ENCODE measurements around the gene PRDX2. TPM values are rescaled to one million over a fixed set of nuclear protein-coding genes. Genes with fewer than 3 reads are reported as not detected.
A peak's percentile ranks its signal among the peaks of the same experiment; 100 is the strongest.

PRDX2 gene
- total and polyA plus RNA-seq, 2 experiments from 2014 or later = 346 to 465 TPM

GRCh38 chr19:12789904-12790619 lies 11.5 kb downstream of the PRDX2 start:
- peaks cover 3% of the 10 kb centered on the region; the same call in 2 of the 3 replicates for H3K9me3 Mint-ChIP-seq
- no peaks in the 10 kb centered on the region for H3K79me2 ChIP-seq (replicated peaks; ENCODE audit: insufficient read depth)
- peaks cover 46% of the 10 kb centered on the region for H3K27me3 Mint-ChIP-seq (ENCODE audit: insufficient read depth, low read depth, poor library complexity)
- H3K27ac ChIP-seq (ENCODE audit: low read depth) = peak overlapping the region; percentile 87
- peaks cover 34% of the 10 kb centered on the region for H3K4me1 ChIP-seq (ENCODE audit: insufficient read depth)
- peak overlapping the region; percentile 78 for H2AFZ ChIP-seq
- peak overlapping the region; percentile 83 for H3K4me3 ChIP-seq
- H3K4me3 Mint-ChIP-seq = peak overlapping the region; percentile 85
- H3F3A ChIP-seq (replicated peaks; ENCODE audit: low read depth) = peaks cover 29% of the 10 kb centered on the region; the same call in 1 of the 2 replicates
- H3K36me3 ChIP-seq (ENCODE audit: insufficient read depth) = no peaks in the 10 kb centered on the region
- H4K20me1 ChIP-seq (replicated peaks; ENCODE audit: insufficient read depth) = no peaks in the 10 kb centered on the region
- H3K9me2 ChIP-seq (ENCODE audit: insufficient read depth) = no peaks in the 10 kb centered on the region
- DNase-seq (ENCODE audit: low spot score) (peak; percentile 98), ATAC-seq (peak; percentile 44)
- no peak overlapping the region for H3K27ac Mint-ChIP-seq
- peak overlapping the region; percentile 96 for H3K4me2 ChIP-seq
- H3K27me3 ChIP-seq (ENCODE audit: insufficient read depth) = peaks cover 27% of the 10 kb centered on the region
- H3K4me1 Mint-ChIP-seq = peaks cover 27% of the 10 kb centered on the region
- TF ChIP-seq ZNF114 (CRISPR knock-in tag; IDR thresholded peaks at IDR 0.05) = no peak
- no peak for TF ChIP-seq REST (IDR thresholded peaks at IDR 0.05; ENCODE audit: unreplicated experiment)
- TF ChIP-seq CREB1 (CRISPR knock-in tag; IDR thresholded peaks at IDR 0.05; ENCODE audit: low read depth) = no peak
- TF ChIP-seq ETS1 (IDR thresholded peaks at IDR 0.05) = 0 out of 2 replicates have a peak, but pooled peaks have one; percentile 21
- no peak for TF ChIP-seq EZH2phosphoT487 (IDR thresholded peaks at IDR 0.05; ENCODE audit: unreplicated experiment)
- peak; percentile 50; the same call in 1 of the 2 replicates for TF ChIP-seq POLR2AphosphoS5 (IDR thresholded peaks at IDR 0.05; ENCODE audit: low read depth)
- no peak for TF ChIP-seq JUNB (IDR thresholded peaks at IDR 0.05; ENCODE audit: unreplicated experiment)
- peaks cover 3% of the 10 kb centered on the region; the same call in 1 of the 3 replicates for H3K36me3 Mint-ChIP-seq (ENCODE audit: low read depth)

GRCh38 chr19:12789098-12789903 lies 12.3 kb downstream of the PRDX2 start:
- H3K4me2 ChIP-seq = peak overlapping the region; percentile 96
- H4K20me1 ChIP-seq (replicated peaks; ENCODE audit: insufficient read depth) = no peaks in the 10 kb centered on the region
- H3K4me1 Mint-ChIP-seq = peaks cover 26% of the 10 kb centered on the region
- no peaks in the 10 kb centered on the region for H3K79me2 ChIP-seq (replicated peaks; ENCODE audit: insufficient read depth)
- H3K9me3 Mint-ChIP-seq = peaks cover 3% of the 10 kb centered on the region; the same call in 2 of the 3 replicates
- no peaks in the 10 kb centered on the region for H3K9me2 ChIP-seq (ENCODE audit: insufficient read depth)
- peaks cover 27% of the 10 kb centered on the region for H3K27me3 ChIP-seq (ENCODE audit: insufficient read depth)
- peak; percentile 54 for DNase-seq (ENCODE audit: low spot score)
- H3K27me3 Mint-ChIP-seq (ENCODE audit: insufficient read depth, low read depth, poor library complexity) = peaks cover 40% of the 10 kb centered on the region
- no peak for TF ChIP-seq ETS1 (IDR thresholded peaks at IDR 0.05)
- TF ChIP-seq EZH2 (IDR thresholded peaks at IDR 0.05; ENCODE audit: low read depth, unreplicated experiment) = peak; percentile 32
- no peak for TF ChIP-seq NANOG (IDR thresholded peaks at IDR 0.05; ENCODE audit: borderline replicate concordance)
- TF ChIP-seq CREB1 (CRISPR knock-in tag; IDR thresholded peaks at IDR 0.05; ENCODE audit: low read depth) = no peak
- TF ChIP-seq STAT1 (IDR thresholded peaks at IDR 0.05; ENCODE audit: unreplicated experiment) = no peak
- peak overlapping the region; percentile 85 for H3K27ac ChIP-seq (ENCODE audit: low read depth)
- H3K4me3 ChIP-seq = peak overlapping the region; percentile 83
- H3F3A ChIP-seq (replicated peaks; ENCODE audit: low read depth) = peaks cover 29% of the 10 kb centered on the region; the same call in 1 of the 2 replicates
- peak overlapping the region; percentile 57 for H3K27ac Mint-ChIP-seq
- peak overlapping the region; percentile 79 for H3K4me3 Mint-ChIP-seq
- peaks cover 3% of the 10 kb centered on the region; the same call in 1 of the 3 replicates for H3K36me3 Mint-ChIP-seq (ENCODE audit: low read depth)
- H3K4me1 ChIP-seq (ENCODE audit: insufficient read depth) = peaks cover 33% of the 10 kb centered on the region
- no peak overlapping the region for H2AFZ ChIP-seq
- ATAC-seq = peak; percentile 7
- H3K36me3 ChIP-seq (ENCODE audit: insufficient read depth) = no peaks in the 10 kb centered on the region
